ENCODE measurements around the gene NHERF2. TPM values are rescaled to one million over a fixed set of nuclear protein-coding genes. Genes with fewer than 3 reads are reported as not detected.

Gene NHERF2
- total and polyA plus RNA-seq, 9 of the 15 experiments (the other 6 are each of a cell fraction or from before 2014, with no cell fraction given) = 0.15 to 42.0 (median 12.5) TPM

DNA sequence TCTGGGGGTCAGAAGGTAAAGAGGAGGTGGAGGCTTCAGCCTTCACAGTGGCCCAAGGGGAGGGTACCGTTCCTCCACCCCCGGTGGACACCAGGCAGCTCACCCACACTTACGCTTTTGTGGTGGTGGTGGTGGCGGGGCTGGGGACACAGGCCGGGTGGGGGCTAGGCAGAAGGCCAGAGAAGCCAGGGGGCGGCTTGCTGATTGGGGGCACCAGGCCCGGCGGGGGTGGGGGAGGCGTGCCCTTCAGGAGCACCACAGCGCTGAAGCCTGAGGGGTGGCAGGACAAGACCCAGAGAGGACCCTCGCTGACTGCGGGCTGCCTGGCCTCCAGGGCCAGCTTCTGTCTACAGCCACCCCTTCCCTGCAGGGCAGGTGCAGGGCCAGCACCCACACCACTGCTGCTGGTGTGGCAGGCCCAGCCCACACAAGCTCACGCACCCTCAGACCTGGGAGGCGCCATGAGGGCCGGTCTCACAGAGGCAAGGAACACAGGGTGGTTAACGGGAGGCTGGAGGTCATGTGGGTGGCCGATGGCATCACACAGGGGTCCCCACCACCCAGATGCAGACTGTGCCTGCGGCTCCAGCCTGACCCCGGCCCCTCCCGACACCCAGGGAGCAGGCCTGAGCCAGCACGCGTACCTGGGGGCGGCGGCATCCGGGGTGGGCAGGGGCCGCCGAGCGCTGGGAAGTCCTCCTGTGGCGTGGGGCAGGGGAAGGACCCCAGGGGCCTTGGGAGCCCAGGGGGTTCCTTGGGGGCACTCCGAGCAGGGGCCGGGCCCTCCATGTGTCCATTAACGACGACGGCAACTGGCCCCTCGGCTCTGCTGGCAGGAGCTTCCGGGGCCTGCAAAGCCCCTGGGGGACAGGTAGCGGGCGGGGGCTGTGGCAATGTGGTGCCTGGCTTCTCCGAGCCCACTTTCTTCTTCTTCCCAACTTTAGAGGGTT, 27.6 kb upstream of the NHERF2 start:
- ChIA-PET POLR2A (interaction anchor here (0.6 to 3.1 kb wide), 5 partner anchors 10 to 388 kb away, joined by 3 to 13 read pairs (median 5); partner anchors contain the start of genes IFT140 and ZNF598), CTCF (ENCODE audit: low intra/inter-chr PET ratio) (interaction anchor here (0.5 kb wide), 1 partner anchor 35 kb away, joined by 3 read pairs; the partner anchor contains the start of gene RPS2)
- Histone ChIP-seq H3K9ac (ENCODE audit: insufficient read depth in 1 of 2, low read depth in 2 of 2, low read length in 2 of 2) (no peak overlapping the region; a peak in 1 of 4 replicates), H3K79me2 (ENCODE audit: control insufficient read depth, insufficient read depth, low read length) (peaks cover 31% of the 10 kb centered on the region), H3K27ac (ENCODE audit: extremely low read depth, low read depth, low read length) (no peak overlapping the region), H3K9me1 (ENCODE audit: control insufficient read depth, insufficient read depth, low read length) (no peaks in the 10 kb centered on the region), H3K4me2 (ENCODE audit: insufficient read depth, low read length) (no peak overlapping the region), H3K4me3 (no peak overlapping the region), H3K9me3 (replicated peaks; ENCODE audit: control insufficient read depth, insufficient read depth, low read depth, low read length) (no peaks in the 10 kb centered on the region), H2AFZ (ENCODE audit: low read depth, low read length) (no peak overlapping the region), H3K27me3 (ENCODE audit: control insufficient read depth in 2 of 2, insufficient read depth in 2 of 2, low read length in 2 of 2) (no peaks in the 10 kb centered on the region), H3K36me3 (ENCODE audit: control insufficient read depth, insufficient read depth, low read length) (peaks cover 83% of the 10 kb centered on the region), H4K20me1 (replicated peaks; ENCODE audit: control insufficient read depth, insufficient read depth, low read length) (peaks cover 8% of the 10 kb centered on the region), H3K4me1 (replicated peaks in 1 of 2; ENCODE audit: control insufficient read depth in 2 of 2, insufficient read depth in 2 of 2, low read length in 2 of 2) (peaks cover 4 to 54% of the 10 kb centered on the region in 2 experiments)
- in situ Hi-C loops (cut with MboI) = no loop called here
- 88% methylated on average over 9 of the region's 39 CpGs for WGBS (ENCODE audit: insufficient coverage, low coverage, missing lambda C conversion rate)
- intact Hi-C loops (cut with micrococcal nuclease) = no loop called here
- BruUV-seq (replicated peaks) = no TSS peak
- DNase-seq (ENCODE audit: extremely low read depth in 1 of 4, low spot score in 3 of 4) = no peak
- no peak for ATAC-seq
- TF ChIP-seq POLR2G (IDR thresholded peaks at IDR 0.05; ENCODE audit: low read depth, low read length) = peak; percentile 56
- TF ChIP-seq TEAD1 (CRISPR knock-in tag; IDR thresholded peaks at IDR 0.05) = no peak
- peak; percentile 27; the same call in 1 of the 2 replicates for TF ChIP-seq RBFOX2 (IDR thresholded peaks at IDR 0.05; ENCODE audit: low read depth, low read length)
- 0 out of 2 replicates have a peak, but pooled peaks have one; percentile 19 for TF ChIP-seq POLR2A (conservative IDR thresholded peaks at IDR 0.05)
- FAIRE-seq = no peak

Measured in K562 (cell line).